Measurements from ENCODE around the gene PHC3. TPM values are rescaled to one million over a fixed set of nuclear protein-coding genes. Genes with fewer than 3 reads are reported as not detected.

PHC3 gene
- total RNA-seq, 1 donor, result 36.9 TPM

DNA sequence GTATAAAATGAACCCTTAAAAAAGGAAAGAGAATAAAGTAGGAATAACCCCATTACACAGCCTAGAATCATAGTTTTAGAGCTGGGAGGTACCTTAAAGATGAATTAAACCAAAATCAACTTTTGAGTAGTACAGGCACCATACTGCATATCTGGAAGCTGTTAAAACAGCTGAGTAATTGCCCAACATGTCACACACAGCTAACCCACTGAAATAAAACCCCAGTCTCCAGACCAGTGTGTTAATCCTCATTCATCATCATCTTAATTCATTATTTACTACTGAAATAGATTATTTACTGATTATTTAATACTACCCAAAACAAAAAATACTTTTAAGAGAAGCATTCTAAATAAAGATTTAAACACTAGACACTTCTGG is 90.9 kb downstream of the PHC3 start:
- DNase-seq (ENCODE audit: insufficient read length, low spot score, missing footprints), result no peak
- Histone ChIP-seq H3K36me3 (ENCODE audit: insufficient read depth, low read length) (peaks cover 24% of the 10 kb centered on the region), H3K27ac (ENCODE audit: low read depth, low read length) (no peak overlapping the region), H3K79me2 (ENCODE audit: insufficient read depth, low read length) (peaks cover 7% of the 10 kb centered on the region), H2AFZ (ENCODE audit: low read length) (no peak overlapping the region), H3K4me2 (ENCODE audit: insufficient read depth, low read length) (no peak overlapping the region), H3K9me3 (ENCODE audit: low read depth, low read length) (no peaks in the 10 kb centered on the region), H3K4me1 (ENCODE audit: insufficient read depth, low read length) (no peaks in the 10 kb centered on the region), H3K27me3 (ENCODE audit: insufficient read depth, low read length) (no peaks in the 10 kb centered on the region), H3K4me3 (ENCODE audit: insufficient read depth, low read length) (no peak overlapping the region), H4K20me1 (ENCODE audit: insufficient read depth, low read length) (no peaks in the 10 kb centered on the region)
- TF ChIP-seq, protein P1, sequence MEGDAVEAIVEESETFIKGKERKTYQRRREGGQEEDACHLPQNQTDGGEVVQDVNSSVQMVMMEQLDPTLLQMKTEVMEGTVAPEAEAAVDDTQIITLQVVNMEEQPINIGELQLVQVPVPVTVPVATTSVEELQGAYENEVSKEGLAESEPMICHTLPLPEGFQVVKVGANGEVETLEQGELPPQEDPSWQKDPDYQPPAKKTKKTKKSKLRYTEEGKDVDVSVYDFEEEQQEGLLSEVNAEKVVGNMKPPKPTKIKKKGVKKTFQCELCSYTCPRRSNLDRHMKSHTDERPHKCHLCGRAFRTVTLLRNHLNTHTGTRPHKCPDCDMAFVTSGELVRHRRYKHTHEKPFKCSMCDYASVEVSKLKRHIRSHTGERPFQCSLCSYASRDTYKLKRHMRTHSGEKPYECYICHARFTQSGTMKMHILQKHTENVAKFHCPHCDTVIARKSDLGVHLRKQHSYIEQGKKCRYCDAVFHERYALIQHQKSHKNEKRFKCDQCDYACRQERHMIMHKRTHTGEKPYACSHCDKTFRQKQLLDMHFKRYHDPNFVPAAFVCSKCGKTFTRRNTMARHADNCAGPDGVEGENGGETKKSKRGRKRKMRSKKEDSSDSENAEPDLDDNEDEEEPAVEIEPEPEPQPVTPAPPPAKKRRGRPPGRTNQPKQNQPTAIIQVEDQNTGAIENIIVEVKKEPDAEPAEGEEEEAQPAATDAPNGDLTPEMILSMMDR (IDR thresholded peaks at IDR 0.05; ENCODE audit: extremely low read depth, low read depth, low read length), result no peak

DNA sequence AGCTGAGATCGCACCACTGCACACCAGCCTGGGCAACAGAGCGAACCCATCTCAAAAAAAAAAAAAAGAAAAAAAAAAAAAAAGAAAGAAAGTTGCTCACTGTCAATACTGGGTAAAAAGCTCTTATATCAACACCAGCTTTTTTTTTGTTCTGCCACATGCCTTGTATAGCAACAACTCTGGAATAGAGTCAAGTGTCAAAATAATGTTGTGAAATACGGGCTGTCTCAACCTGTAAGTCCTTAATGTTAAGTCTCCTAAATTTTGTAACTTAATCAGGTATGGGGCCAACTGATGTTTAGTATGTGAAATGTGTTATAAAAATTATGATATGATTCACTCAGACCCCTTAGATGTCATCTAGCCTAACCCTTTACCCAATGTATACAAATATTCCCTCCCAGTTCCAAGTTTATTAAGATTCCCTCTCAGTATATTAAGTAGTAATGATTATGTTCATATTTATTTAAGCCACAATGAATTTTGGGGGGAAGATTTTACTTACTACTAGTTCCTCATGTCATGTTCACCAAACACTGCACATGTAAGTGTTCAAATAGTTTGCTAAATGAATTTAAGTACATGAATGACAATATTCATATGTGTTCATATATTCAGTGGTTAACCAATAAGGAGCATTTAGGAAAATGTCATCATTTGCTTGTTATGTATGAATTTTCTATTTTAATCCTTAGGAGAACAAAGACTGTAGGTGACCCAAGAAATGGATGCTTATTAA is 91.5 kb downstream of the PHC3 start:
- Histone ChIP-seq H3K27ac (ENCODE audit: low read depth, low read length) (no peak overlapping the region), H4K20me1 (ENCODE audit: insufficient read depth, low read length) (no peaks in the 10 kb centered on the region), H3K27me3 (ENCODE audit: insufficient read depth, low read length) (no peaks in the 10 kb centered on the region), H3K9me3 (ENCODE audit: low read depth, low read length) (no peaks in the 10 kb centered on the region), H3K4me3 (ENCODE audit: insufficient read depth, low read length) (no peak overlapping the region), H3K4me2 (ENCODE audit: insufficient read depth, low read length) (no peak overlapping the region), H3K4me1 (ENCODE audit: insufficient read depth, low read length) (no peaks in the 10 kb centered on the region), H3K79me2 (ENCODE audit: insufficient read depth, low read length) (peaks cover 7% of the 10 kb centered on the region), H3K36me3 (ENCODE audit: insufficient read depth, low read length) (peaks cover 25% of the 10 kb centered on the region), H2AFZ (ENCODE audit: low read length) (no peak overlapping the region)
- TF ChIP-seq, protein P1 (IDR thresholded peaks at IDR 0.05; ENCODE audit: extremely low read depth, low read depth, low read length), result no peak
- no peak for DNase-seq (ENCODE audit: insufficient read length, low spot score, missing footprints)

DNA sequence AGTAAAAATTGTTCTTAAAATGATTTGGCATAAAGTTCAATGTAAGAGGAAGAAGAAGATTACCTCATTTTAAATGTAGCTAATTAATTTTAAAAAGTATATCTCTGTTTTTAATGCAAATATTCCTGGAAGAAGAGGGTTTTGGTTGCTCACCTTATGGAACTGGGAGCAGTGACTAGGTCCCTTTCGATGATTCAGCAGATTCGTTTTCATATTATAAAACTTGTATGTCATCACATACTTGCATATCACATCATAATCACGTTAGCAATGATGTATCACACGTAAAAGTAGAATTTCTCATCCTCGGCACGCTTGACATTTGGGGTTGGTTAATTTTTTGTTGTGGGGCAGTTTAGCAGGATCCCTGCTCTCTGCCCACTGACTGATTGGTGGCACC is 96.1 kb downstream of the PHC3 start:
- DNase-seq (ENCODE audit: insufficient read length, low spot score, missing footprints), result no peak
- Histone ChIP-seq H3K27me3 (ENCODE audit: insufficient read depth, low read length) (no peaks in the 10 kb centered on the region), H3K4me1 (ENCODE audit: insufficient read depth, low read length) (peaks cover 7% of the 10 kb centered on the region), H3K36me3 (ENCODE audit: insufficient read depth, low read length) (peaks cover 32% of the 10 kb centered on the region), H3K4me2 (ENCODE audit: insufficient read depth, low read length) (no peak overlapping the region), H3K9me3 (ENCODE audit: low read depth, low read length) (no peaks in the 10 kb centered on the region), H4K20me1 (ENCODE audit: insufficient read depth, low read length) (no peaks in the 10 kb centered on the region), H3K27ac (ENCODE audit: low read depth, low read length) (no peak overlapping the region), H2AFZ (ENCODE audit: low read length) (no peak overlapping the region), H3K4me3 (ENCODE audit: insufficient read depth, low read length) (no peak overlapping the region), H3K79me2 (ENCODE audit: insufficient read depth, low read length) (no peaks in the 10 kb centered on the region)
- TF ChIP-seq, protein P1 (IDR thresholded peaks at IDR 0.05; ENCODE audit: extremely low read depth, low read depth, low read length), result no peak

DNA sequence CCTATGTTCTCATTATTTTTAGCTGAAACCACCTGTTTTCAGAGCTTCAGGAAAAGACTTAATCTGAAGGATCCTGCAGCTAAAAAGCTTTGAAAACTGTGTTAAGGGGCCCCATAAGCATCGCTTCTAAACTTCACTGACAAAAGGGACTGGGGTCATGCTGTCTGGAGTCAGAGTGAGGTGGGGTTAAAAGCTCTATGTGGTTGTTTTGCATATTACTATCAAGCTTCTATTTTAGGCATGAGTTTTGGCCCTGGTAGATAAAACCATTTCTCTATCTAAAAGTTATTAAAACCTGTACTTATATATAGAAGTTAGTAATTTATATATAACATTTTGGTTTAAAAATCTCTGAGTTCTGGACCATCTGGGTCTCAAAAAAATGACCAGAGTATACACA is 98.2 kb downstream of the PHC3 start:
- Histone ChIP-seq H3K4me1 (ENCODE audit: insufficient read depth, low read length) (peaks cover 7% of the 10 kb centered on the region), H3K36me3 (ENCODE audit: insufficient read depth, low read length) (peaks cover 32% of the 10 kb centered on the region), H3K27ac (ENCODE audit: low read depth, low read length) (no peak overlapping the region), H3K79me2 (ENCODE audit: insufficient read depth, low read length) (no peaks in the 10 kb centered on the region), H2AFZ (ENCODE audit: low read length) (no peak overlapping the region), H3K9me3 (ENCODE audit: low read depth, low read length) (no peaks in the 10 kb centered on the region), H3K27me3 (ENCODE audit: insufficient read depth, low read length) (no peaks in the 10 kb centered on the region), H3K4me3 (ENCODE audit: insufficient read depth, low read length) (no peak overlapping the region), H3K4me2 (ENCODE audit: insufficient read depth, low read length) (no peak overlapping the region), H4K20me1 (ENCODE audit: insufficient read depth, low read length) (no peaks in the 10 kb centered on the region)
- no peak for DNase-seq (ENCODE audit: insufficient read length, low spot score, missing footprints)
- TF ChIP-seq, protein P1 (IDR thresholded peaks at IDR 0.05; ENCODE audit: extremely low read depth, low read depth, low read length), result no peak
